ENCODE measurements around the gene DMRTA2. TPM values are rescaled to one million over a fixed set of nuclear protein-coding genes. Genes with fewer than 3 reads are reported as not detected.

DMRTA2 gene
- polyA plus RNA-seq (ENCODE audit: insufficient read length) = 0.05 TPM

DNA sequence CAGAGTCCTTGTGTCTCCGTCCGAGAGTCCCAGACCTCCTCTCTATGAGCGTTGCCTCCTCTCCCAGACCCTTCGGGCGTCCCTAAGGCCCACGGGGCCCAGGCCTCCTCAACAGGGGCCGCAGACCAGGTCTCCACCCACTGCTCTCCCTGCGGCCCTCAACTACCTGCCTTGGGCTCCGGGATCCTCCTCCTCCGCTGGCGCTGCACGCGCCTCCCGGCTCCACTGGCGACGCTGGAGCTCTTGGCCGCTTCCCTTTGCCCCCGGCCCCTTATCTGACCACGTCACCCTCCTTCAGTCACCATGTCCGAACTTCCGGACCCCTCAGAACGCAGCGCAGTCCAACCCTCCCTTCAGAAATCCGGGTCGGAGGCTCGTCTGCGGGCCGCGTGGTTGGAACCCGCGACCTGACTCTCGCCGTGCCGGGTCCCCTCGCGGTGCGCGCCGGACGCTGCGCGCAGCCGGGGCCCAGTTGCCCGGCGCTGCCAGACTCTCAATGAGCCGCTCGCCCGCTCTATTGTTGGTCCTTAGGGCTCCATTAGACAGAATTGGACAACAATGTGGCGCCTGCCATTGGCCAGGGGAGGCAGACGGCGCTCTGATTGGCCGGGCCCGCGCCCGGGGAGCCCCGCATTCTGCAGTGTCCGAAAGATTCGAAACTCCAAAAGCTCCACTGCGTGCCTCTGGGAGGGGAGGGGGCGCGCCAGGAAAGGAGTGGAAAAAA, at the start of gene DMRTA2:
TSS of gene DMRTA2 (minus strand) at position 498 of the 724 bp plus-strand sequence. CDS start 1,907 bp downstream, outside the sequence.
- DNase-seq (ENCODE audit: low read depth) = no peak

DNA sequence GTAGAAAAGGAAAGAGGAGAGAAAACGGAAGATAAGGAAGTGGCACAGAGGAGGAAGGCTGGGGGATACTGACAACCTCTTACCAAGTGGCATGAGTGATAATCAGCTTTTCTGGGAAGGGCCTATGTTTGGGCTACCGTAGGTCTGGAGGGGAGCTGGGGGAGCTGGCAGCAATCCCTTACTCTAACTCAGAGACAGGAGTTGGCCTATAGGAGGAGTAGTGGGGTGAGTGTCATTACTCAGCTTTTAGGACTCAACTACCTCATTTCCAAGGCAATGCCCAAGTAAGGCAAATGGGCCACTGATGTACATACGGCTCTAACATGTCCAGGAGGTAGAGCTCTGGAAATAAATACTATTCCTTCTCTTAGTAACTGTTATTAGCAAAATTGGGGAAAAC, 48.7 kb upstream of the DMRTA2 start:
- no peak for DNase-seq (ENCODE audit: low read depth)

DNA sequence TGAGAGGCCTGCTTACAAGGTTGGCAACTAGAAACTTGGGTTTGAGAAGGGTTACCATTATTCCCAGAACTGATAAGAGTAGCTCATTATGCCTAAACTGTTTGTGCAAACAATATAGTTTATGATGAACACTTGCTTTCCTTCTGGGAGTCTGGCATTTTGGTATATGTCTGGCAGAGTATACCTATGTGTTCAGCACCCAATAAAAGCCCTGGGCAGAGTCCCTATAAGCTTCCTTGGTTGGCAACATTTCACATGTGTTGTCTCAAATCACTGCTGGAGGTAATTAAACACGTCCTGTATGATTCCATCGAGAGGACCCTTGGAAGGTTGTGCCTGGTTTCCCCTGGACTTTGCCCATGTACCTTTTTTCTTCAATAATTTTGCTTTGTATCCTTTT, 39.7 kb upstream of the DMRTA2 start:
- no peak for DNase-seq (ENCODE audit: low read depth)

- no peak for DNase-seq (ENCODE audit: low read depth)
Measured at GRCh38 chr1:50458507-50458906, 35.3 kb upstream of the DMRTA2 start.

GRCh38 chr1:50454911-50455310, 31.7 kb upstream of the DMRTA2 start:
- no peak for DNase-seq (ENCODE audit: low read depth)

GRCh38 chr1:50453266-50453665, 30.0 kb upstream of the DMRTA2 start:
- DNase-seq (ENCODE audit: low read depth) = no peak

DNA sequence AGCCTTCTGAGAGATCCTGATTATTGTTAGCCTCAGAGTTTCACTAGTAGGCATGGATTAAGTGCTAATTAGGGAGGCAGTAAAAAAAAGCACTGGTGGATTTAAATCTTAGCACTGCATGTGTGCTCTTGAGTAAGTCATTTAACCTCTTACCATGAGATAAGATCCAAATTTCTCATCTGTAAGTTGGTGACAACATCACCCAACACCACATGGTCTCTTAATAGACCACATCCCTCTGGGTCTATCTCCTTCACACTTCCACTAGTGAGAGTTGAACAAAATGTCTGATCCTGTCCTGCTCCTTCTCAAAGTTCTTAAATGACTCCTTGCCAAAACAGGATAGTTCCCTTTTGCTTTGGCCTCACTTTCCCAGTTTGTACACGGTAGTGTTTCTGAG, 29.5 kb upstream of the DMRTA2 start:
- no peak for DNase-seq (ENCODE audit: low read depth)

DNA sequence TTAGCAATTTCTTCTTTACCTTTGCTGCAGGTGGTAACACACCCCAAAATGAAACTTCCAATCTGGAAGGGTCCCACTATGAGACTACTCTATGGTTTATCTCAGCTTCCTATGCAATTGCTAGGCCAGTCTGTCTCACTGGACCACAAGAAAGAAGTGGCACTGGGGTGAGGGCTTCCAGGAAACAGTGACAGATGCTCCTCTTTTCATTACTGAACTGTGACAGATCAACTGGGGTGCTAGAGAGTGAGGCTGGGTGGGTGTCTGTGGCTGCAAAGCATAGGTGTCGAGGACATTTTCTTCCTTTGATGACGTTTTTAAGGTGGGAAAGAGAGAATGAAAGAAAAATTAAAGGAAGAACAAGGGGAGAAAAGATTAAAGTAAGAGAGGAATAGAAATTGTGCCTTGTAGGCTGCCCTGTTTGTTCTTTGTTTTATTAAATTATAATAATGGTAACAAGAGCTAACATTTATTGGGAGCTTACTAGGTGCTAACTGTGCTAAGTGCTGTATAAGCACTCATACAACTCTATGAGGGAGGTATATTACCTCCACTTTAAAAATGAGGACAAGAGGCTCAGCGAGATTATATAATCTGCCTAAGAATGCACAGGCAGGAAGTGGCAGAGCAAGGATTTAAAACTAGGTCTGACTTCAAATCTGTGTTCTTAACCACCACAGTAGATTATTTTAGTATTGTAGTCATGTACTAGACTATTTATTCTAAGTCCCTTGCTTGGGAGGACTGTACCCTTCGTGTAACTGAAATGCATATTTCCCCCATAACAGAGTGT, 27.8 kb upstream of the DMRTA2 start:
- no peak for DNase-seq (ENCODE audit: low read depth)

- no peak for DNase-seq (ENCODE audit: low read depth)
Measured at GRCh38 chr1:50447961-50448360, 24.7 kb upstream of the DMRTA2 start.

- no peak for DNase-seq (ENCODE audit: low read depth)
Measured at GRCh38 chr1:50441183-50441582, 17.9 kb upstream of the DMRTA2 start.

- no peak for DNase-seq (ENCODE audit: low read depth)
Measured at GRCh38 chr1:50438945-50439344, 15.7 kb upstream of the DMRTA2 start.

GRCh38 chr1:50436489-50436888, 13.2 kb upstream of the DMRTA2 start:
- DNase-seq (ENCODE audit: low read depth) = no peak

GRCh38 chr1:50430010-50430405, 6.8 kb upstream of the DMRTA2 start:
- no peak for DNase-seq (ENCODE audit: low read depth)

DNA sequence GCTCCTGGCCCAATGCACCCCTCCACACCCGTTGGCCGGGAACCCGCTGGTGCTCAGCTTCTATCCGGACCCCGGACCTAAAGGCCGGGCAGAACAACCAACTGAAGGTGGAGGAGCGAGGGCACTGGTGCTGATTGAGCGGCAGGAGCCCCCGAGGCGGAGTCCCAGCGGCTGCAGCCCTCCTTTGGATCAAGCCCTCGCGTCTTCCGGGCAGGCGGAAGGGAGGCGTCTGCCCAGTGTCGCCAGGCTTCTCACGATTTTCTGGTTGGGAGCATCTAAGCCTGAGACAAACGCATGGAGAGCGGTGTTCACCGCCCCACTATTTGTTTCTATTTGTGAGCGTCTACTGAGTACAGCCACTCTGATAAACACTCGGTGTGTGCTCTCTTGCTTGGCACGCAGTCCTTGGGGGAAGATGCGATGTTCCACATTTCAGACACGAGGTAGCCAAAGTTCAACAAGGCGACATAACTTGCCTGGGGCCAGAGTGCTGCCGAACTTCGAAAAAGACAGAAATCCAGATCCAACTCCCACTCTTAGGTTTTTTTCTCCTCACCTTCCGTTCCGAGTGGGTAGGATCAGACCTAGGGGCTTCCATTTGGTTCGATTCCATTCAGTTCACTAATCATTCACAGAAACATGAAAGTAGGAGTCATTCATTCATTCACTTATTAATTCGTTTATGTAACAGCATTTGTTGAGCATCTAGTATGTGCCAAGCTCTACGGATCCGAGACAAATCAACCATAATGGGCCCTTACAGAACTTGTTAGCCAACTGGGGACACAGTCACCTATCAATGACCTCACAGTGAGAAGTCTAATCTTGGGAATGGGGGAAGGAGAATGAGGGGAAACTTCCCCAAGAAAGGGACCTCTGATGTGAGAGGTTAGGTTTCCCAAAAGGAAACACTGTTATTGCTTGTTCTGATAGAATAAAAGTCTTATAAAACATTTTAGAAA, 4.9 kb upstream of the DMRTA2 start:
- DNase-seq (ENCODE audit: low read depth) = no peak

DNA sequence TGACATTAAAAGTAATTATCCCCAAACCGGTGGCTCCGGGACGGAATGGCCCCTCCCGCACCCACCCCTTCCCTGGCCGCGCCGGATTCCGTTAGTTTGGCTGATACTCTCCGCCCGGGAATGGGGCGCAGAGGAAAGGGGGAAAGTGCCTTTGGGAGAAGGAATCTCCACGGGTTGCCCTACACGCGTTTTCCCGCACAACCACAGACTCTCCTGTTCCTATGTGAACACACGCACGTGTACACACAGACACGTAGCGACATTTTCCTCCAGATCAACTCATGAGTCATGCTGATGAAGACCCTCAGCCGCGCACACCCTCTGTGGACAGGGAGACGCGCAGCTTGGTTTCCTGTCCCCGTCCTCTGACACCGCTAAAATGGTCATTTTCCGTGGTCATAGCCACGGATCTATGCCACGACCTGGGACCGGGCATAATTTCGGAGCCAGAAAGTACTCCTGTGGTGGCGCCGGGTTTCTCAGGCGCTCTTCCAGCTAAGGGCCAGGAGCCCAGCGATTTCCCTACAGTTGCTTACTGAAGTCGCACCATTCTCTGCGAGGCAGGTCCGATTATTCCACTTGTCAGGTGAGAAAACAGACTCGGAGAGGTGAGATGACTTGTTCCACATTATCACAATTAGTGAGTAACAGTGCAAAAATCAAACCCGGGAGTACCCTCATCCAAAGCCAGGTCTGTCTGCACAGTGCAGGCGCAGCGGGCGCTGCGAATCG, 4.0 kb upstream of the DMRTA2 start:
- DNase-seq (ENCODE audit: low read depth) = no peak

- no peak for DNase-seq (ENCODE audit: low read depth)
Measured at GRCh38 chr1:50426702-50427085, 3.5 kb upstream of the DMRTA2 start.

DNA sequence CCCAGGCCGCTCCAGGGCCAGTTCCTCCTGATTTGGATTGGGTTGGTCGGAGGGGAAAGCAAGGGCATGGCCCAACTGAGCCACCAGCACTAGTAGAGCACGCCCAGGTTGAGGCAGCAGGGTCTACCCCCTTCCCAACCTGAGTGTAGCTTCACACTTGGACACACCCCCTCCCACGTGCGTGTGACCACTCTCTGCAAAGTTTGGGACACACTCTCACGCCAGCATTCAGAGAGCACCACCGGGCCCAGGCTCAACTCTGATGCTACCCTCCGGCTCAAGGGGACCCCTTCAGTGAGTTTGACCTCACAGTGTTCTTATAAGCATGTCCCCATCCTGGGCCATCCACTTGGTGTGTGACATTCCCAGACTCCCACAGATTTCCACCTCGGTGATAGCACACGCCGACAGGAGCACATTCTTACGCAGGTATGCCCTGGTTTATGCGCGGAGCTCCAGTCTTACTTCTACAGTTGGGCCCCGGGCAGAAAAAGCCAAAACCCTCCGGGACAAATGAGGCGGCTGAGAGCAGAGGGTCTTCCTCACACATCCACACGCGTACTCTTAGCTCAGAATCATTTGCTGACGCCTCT, 3.0 kb upstream of the DMRTA2 start:
- no peak for DNase-seq (ENCODE audit: low read depth)

- no peak for DNase-seq (ENCODE audit: low read depth)
Measured at GRCh38 chr1:50425376-50426107, 2.3 kb upstream of the DMRTA2 start.

GRCh38 chr1:50424884-50425375, 1.7 kb upstream of the DMRTA2 start:
- no peak for DNase-seq (ENCODE audit: low read depth)
